Effector memory CD8-positive, alpha-beta T cell (primary cell): ENCODE results near the gene XIRP2.

Source experiments
- ATAC-seq: fragments of 150-1000 bp; cut with Tn5 transposase; replicated peaks from 2 replicates; pipeline ENCODE4 v1.10.0; 2021; ENCODE audit warnings: mild to moderate bottlenecking, moderate library complexity
- DNase-seq, 3 experiments: peaks; one replicate each; pipeline ENCODE4 v3.0.0; 2021
- H3K27ac Mint-ChIP-seq, 2 donors: one replicate each; pipeline ENCODE4 v1.8.0; 2022; ENCODE audit warnings: mild to moderate bottlenecking in 2 of 2, mixed read lengths in 2 of 2, moderate library complexity in 2 of 2
- H3K27me3 Mint-ChIP-seq, 2 donors: one replicate each; pipeline ENCODE4 v1.8.0; 2022; ENCODE audit warnings: mixed read lengths in 2 of 2
- H3K36me3 Mint-ChIP-seq: one replicate; pipeline ENCODE4 v1.8.0; 2022; ENCODE audit warnings: mild to moderate bottlenecking, moderate library complexity, mixed read lengths; ENCODE audit not compliant: insufficient read depth
- H3K4me1 Mint-ChIP-seq, 2 donors: one replicate each; pipeline ENCODE4 v1.8.0; 2022; ENCODE audit warnings: low read depth in 2 of 2, mixed read lengths in 2 of 2
- H3K4me3 Mint-ChIP-seq, 2 donors: one replicate each; pipeline ENCODE4 v1.8.0; 2022; ENCODE audit warnings: mild to moderate bottlenecking in 2 of 2, mixed read lengths in 2 of 2, moderate library complexity in 2 of 2
- H3K9me3 Mint-ChIP-seq, 2 donors: one replicate each; pipeline ENCODE4 v1.8.0; 2022; ENCODE audit warnings: mixed read lengths in 2 of 2

XIRP2 gene

DNA sequence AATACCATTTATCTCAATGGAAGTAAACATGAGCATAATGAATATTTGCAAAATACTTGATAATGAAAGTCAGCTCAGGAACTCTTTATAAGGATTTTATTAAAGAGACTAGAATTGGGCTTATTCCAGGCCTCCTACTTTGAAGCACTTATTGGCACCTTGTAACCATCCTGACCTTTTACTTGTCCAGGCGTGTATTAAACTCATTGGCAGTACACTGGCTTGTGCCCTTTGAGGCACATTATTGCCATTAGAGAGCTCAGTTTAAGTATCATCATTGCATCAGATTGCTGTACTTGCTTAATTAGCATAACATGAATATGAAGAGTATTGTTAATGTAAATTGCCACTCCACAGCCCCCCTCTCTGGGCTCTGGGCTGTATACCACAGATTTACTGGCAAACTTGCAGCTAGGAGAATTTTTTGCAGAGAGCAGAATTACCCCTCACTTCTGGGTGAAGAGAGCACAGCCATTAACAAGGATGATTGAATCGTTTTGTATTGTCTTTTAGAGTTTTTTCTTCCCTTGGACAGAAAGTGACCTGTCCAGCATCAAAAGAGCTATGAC lies 72.5 kb downstream of the XIRP2 start:
- peaks cover 0 to 5% of the 10 kb centered on the region in 2 donors for H3K9me3 Mint-ChIP-seq
- H3K4me3 Mint-ChIP-seq = no peak overlapping the region
- H3K27ac Mint-ChIP-seq = no peak overlapping the region
- DNase-seq (no peak), ATAC-seq (no peak)
- no peaks in the 10 kb centered on the region for H3K36me3 Mint-ChIP-seq
- no peaks in the 10 kb centered on the region for H3K27me3 Mint-ChIP-seq
- no peaks in the 10 kb centered on the region for H3K4me1 Mint-ChIP-seq

DNA sequence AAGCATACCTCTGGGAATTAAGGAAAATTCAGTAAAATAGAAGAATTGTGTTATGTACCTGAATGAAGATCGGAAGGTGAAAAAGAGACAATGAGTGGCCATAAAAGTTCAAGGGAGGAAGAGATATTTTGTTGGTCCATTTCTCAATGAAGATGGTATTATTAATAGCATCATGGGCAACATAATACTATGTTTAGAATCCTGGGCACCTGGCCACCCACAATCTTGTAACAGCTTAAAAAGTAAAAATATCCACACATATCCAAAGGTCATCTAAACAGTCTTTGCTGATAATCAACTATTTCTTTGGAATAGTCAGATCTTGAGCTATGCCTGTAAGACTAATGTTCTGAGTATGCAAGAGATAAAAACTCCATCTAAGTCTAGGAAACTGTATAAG lies 73.7 kb downstream of the XIRP2 start:
- Mint-ChIP-seq H3K4me3 (no peak overlapping the region), H3K9me3 (peaks cover 0 to 5% of the 10 kb centered on the region in 2 donors), H3K27ac (no peak overlapping the region), H3K27me3 (no peaks in the 10 kb centered on the region), H3K36me3 (no peaks in the 10 kb centered on the region), H3K4me1 (no peaks in the 10 kb centered on the region)
- DNase-seq (no peak), ATAC-seq (no peak)

DNA sequence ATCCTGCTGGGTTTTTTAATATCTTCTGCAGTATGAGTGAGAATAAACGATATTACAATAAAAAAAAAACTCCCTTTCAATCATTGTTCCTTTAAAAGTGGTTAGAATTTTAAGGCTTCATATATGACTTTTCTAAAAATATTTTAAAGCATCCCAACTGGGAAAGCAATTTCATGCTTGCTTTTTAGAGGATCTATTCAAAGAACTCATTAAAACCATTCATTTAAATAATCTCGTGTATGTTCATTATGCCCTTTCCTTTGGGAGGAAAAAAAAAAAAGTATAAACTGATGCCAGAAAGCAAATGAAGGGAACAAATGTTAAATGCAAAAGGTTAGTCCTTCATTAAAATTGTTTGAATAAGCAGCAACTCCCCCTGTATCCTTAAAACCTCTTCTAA lies 81.2 kb downstream of the XIRP2 start:
- DNase-seq = no peak
- Mint-ChIP-seq H3K4me3 (no peak overlapping the region), H3K4me1 (no peaks in the 10 kb centered on the region), H3K27ac (no peak overlapping the region), H3K36me3 (no peaks in the 10 kb centered on the region), H3K27me3 (no peaks in the 10 kb centered on the region), H3K9me3 (peaks cover 7 to 8% of the 10 kb centered on the region in 2 donors)
- ATAC-seq = no peak

DNA sequence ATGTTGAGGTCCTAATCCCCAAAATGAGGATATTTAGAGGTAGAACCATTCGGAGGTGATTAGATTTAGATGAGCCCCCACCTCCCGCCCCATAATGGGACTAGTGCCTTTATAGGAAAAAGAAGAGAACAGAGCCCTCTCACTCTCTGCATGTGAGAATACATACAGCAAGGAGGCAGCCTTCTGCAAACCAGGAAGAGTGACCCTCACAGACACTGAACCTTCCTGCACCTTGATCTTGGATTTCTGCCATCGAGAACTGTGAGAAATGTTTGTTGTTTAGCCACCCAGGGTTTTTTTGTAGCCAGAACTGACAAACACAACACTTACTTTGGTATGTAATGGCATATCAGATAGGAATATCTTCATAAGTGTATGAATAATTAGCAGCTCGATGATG lies 83.7 kb downstream of the XIRP2 start:
- H3K27me3 Mint-ChIP-seq = no peaks in the 10 kb centered on the region
- H3K4me1 Mint-ChIP-seq = no peaks in the 10 kb centered on the region
- no peak overlapping the region for H3K27ac Mint-ChIP-seq
- no peaks in the 10 kb centered on the region for H3K36me3 Mint-ChIP-seq
- H3K4me3 Mint-ChIP-seq = no peak overlapping the region
- peaks cover 6 to 15% of the 10 kb centered on the region in 2 donors for H3K9me3 Mint-ChIP-seq
- ATAC-seq (no peak), DNase-seq (no peak)

DNA sequence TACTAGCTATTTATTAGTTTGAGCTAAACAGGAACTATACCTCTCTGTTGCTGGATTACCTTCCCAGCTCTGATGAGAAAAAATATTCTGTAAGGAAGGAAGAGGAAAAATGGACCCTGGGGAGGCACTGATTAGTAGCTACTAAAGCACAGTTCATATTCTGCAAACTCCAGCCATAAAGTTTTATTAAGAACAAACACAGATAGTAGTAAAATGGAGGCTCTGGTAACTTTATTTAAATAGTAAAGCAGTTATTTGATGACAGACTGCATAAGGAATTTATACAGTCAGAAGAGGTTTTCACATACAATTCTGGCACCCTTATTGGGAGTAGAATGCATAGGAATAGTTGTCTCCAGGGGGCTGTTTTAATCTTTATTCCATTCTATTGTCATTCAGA lies 84.1 kb downstream of the XIRP2 start:
- H3K9me3 Mint-ChIP-seq = peaks cover 4 to 15% of the 10 kb centered on the region in 2 donors
- no peaks in the 10 kb centered on the region for H3K27me3 Mint-ChIP-seq
- DNase-seq = no peak

DNA sequence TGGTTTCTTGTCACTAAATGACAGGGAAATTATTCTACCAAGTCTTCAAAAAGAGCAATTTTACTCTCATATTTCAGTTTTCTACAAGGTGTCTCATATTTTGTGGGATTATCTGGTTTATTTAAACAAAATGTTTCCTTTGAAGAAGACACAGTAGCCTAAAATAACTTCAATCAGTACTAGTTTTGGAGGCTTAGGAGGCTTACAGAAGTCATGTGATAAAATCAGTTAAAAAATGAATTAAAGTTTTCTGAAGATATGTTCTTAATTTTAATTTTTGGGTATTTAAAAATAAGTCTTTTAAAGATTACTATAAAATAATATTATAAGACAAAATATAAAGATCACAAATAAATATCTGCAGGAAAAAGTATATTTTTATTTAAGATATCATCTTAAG lies 95.9 kb downstream of the XIRP2 start:
- H3K4me3 Mint-ChIP-seq = no peak overlapping the region
- DNase-seq = no peak
- no peaks in the 10 kb centered on the region for H3K36me3 Mint-ChIP-seq
- ATAC-seq = no peak
- H3K4me1 Mint-ChIP-seq = no peaks in the 10 kb centered on the region
- no peaks in the 10 kb centered on the region for H3K27me3 Mint-ChIP-seq
- peaks cover 9% of the 10 kb centered on the region in 2 donors for H3K9me3 Mint-ChIP-seq
- H3K27ac Mint-ChIP-seq = no peak overlapping the region

More for the DNA sequence above, 84.1 kb downstream of the XIRP2 start:
- ATAC-seq = no peak
- Mint-ChIP-seq H3K36me3 (no peaks in the 10 kb centered on the region), H3K4me1 (no peaks in the 10 kb centered on the region), H3K4me3 (no peak overlapping the region), H3K27ac (no peak overlapping the region)

DNA sequence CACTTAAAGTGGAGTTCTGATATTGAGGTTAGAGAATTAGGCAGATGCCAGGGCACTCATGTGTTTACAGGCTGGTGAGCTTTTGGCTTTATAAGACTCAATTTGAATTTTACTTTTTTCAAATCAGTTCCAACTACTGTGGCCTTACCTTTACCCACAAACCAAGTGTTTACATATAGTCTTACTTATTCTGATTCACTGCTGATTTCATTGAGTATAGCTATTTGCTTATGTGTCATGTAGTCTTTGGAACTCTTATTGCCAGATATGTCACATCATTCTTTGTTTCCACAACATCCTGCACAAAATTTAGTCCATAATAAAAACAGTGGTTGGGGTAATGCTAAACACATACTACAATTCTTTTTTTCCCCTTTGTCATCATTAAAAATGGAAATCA lies 96.5 kb downstream of the XIRP2 start:
- Mint-ChIP-seq H3K4me3 (no peak overlapping the region), H3K27me3 (no peaks in the 10 kb centered on the region), H3K4me1 (no peaks in the 10 kb centered on the region), H3K9me3 (peaks cover 9% of the 10 kb centered on the region in 2 donors), H3K36me3 (no peaks in the 10 kb centered on the region), H3K27ac (no peak overlapping the region)
- no peak for DNase-seq
- ATAC-seq = no peak

DNA sequence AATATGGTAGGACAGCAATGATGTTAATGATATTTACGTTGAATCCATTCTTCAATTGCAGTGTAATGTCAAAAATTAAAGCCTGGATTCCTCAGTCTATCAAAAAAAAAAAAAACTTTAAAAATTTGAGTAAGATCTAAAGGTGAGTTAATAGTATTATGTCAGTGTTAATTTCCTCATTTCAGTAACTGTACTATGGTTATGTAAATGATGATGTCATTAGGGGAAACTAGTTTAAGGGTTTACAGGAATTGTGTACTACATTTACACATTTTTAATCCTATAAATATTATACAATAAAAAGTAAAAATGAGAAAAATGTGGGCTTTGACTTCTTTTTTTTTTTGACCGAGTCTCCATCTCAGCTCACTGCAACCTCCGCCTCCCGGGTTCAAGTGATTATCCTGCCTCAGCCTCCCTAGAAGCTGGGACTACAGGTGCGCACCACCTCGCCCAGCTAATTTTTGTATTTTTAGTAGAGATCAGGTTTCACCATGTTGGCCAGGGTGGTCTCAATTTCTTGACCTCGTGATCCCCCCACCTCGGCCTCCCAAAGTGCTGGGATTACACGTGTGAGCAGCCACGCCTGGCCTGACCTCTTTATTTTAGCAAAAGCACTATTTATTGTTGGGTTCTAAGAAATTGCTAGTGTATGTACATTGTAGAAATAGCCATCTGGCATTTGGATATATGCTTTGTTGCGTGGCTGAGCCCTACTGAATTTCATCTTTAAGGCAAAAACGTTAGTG lies 106.5 kb downstream of the XIRP2 start:
- DNase-seq = no peak
- no peak for ATAC-seq
- Mint-ChIP-seq H3K36me3 (no peaks in the 10 kb centered on the region), H3K27me3 (no peaks in the 10 kb centered on the region), H3K9me3 (peaks cover 0 to 2% of the 10 kb centered on the region in 2 donors), H3K27ac (no peak overlapping the region), H3K4me3 (no peak overlapping the region), H3K4me1 (no peaks in the 10 kb centered on the region)

DNA sequence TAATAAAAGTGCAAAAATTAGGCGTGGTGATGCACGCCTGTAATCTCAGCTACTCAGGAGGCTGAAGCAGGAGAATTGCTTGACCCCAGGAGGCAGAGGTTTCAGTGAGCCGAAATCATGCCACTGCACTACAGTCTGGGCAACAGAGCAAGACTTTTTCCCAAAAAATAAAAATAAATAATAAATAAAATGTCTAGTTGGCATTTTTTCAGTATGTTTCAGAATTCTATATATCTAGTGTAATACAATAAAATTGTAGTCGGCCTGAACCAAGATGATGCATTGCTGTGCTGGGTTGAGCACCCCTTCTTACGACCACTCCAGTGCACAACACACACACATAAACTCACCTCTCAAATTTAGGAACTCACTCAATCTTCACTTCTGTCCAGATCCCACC lies 108.2 kb downstream of the XIRP2 start:
- H3K27ac Mint-ChIP-seq = no peak overlapping the region
- peaks cover 0 to 2% of the 10 kb centered on the region in 2 donors for H3K9me3 Mint-ChIP-seq
- H3K4me3 Mint-ChIP-seq = no peak overlapping the region

DNA sequence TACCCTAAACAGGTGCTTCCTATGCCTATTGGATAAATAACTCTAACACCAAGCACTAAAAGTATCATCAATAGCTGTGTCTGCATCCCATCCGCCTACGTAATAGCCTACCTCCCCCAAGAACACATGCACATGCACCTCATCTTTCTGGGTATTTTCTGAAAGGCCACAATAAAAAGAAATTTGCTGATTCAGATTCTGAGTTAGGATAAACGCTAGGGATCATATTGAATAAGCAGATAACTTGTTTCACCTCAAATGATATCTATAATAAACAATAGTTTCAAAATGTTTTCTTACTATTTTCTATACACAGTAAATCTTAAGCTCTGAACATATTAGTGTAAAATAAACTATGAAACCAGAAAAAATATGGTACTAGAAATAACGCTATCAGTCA lies 112.9 kb downstream of the XIRP2 start:
- Mint-ChIP-seq H3K27ac (no peak overlapping the region), H3K36me3 (no peaks in the 10 kb centered on the region), H3K9me3 (peaks cover 2 to 5% of the 10 kb centered on the region in 2 donors), H3K27me3 (no peaks in the 10 kb centered on the region), H3K4me3 (no peak overlapping the region), H3K4me1 (no peaks in the 10 kb centered on the region)
- DNase-seq (no peak), ATAC-seq (no peak)

More for the DNA sequence above, 108.2 kb downstream of the XIRP2 start:
- Mint-ChIP-seq H3K36me3 (no peaks in the 10 kb centered on the region), H3K4me1 (no peaks in the 10 kb centered on the region), H3K27me3 (no peaks in the 10 kb centered on the region)
- DNase-seq = no peak
- no peak for ATAC-seq

DNA sequence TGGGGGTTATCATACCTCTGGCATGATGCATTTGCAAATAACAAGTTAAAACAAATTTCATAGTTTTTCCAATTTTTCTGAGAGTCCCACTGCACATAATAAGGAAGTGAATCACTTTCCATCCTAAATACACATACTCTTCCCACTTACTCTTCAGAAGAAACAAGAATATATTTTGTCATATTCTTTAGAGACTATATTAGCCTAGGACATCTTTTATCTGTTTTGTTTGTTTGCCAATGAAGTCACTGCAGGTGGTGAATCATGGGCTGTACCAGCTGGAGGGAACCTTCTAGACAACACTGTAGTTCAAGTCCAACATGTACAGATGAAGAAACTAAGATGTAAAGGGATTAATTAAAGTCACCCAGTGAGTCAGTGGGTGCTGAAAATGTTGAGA lies 116.8 kb downstream of the XIRP2 start:
- Mint-ChIP-seq H3K4me3 (no peak overlapping the region), H3K9me3 (peaks cover 2 to 5% of the 10 kb centered on the region in 2 donors), H3K36me3 (no peaks in the 10 kb centered on the region), H3K27me3 (no peaks in the 10 kb centered on the region), H3K4me1 (no peaks in the 10 kb centered on the region), H3K27ac (no peak overlapping the region)
- no peak for ATAC-seq
- no peak for DNase-seq

DNA sequence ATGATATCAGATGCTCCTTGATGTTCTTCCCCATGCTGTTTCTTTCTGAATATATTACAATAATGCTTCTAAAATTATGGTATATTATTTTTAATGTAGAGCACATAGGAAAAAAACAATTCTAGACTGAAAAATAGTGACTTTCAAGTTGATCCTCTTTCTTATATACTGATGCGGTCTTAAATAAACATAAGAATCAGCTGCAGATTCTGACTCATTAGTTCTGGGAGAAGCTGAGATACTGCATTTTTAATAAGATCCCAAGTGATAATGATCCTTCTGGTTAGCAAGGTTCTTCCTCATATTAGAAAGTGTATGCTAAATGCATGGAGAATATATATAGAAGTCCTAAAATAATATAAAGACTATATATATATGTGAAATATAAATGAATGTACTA lies 124.9 kb downstream of the XIRP2 start:
- H3K9me3 Mint-ChIP-seq = peaks cover 4 to 10% of the 10 kb centered on the region in 2 donors
- no peaks in the 10 kb centered on the region for H3K36me3 Mint-ChIP-seq
- no peak for DNase-seq
- H3K4me1 Mint-ChIP-seq = no peaks in the 10 kb centered on the region
- H3K27me3 Mint-ChIP-seq = no peaks in the 10 kb centered on the region
- no peak for ATAC-seq
- H3K4me3 Mint-ChIP-seq = no peak overlapping the region
- no peak overlapping the region for H3K27ac Mint-ChIP-seq

DNA sequence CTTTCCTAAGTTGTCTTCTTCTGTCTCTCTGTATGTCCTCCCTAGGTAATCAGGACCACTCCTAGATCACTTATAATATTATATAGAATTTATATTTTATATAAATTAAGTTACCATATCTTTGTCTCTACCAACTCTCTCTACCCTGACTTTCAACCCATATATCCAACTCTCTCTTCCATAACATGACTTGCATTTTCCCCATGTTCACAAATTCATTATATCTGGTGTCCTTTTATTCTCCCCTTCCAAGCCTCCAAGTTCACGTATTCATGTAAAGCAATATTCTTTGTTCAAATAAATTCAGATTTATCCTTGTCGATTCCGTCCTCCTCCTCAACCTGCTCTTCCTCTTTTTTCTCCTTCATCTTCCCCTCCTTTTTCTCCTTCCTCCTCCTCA lies 127.5 kb downstream of the XIRP2 start:
- no peak for DNase-seq
- no peak for ATAC-seq
- Mint-ChIP-seq H3K36me3 (no peaks in the 10 kb centered on the region), H3K4me3 (no peak overlapping the region), H3K27ac (no peak overlapping the region), H3K9me3 (peaks cover 4 to 10% of the 10 kb centered on the region in 2 donors), H3K4me1 (no peaks in the 10 kb centered on the region), H3K27me3 (no peaks in the 10 kb centered on the region)

DNA sequence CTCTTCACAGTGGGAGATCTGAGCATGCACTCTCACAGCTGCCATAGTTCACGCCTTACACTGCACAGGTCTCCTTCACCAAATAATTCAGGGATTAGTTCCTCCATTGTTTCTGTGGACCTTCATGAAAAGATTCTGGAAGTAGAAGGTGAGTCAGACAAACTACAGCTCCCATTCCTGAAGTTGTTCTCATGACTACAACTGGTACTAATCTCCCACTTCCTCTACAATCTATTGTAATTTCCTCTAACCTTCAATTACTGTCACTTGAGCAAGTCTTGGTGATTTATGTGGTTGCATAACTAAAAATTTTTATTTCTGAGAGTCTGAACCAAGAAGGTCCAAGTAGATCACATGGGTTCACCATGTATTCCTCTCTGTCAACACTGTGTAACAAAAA lies 128.7 kb downstream of the XIRP2 start:
- no peak for DNase-seq
- Mint-ChIP-seq H3K4me3 (no peak overlapping the region), H3K9me3 (peaks cover 4 to 8% of the 10 kb centered on the region in 2 donors), H3K27me3 (no peaks in the 10 kb centered on the region), H3K4me1 (no peaks in the 10 kb centered on the region), H3K27ac (no peak overlapping the region), H3K36me3 (no peaks in the 10 kb centered on the region)
- ATAC-seq = no peak
